ENCODE measurements around the gene STON1.

STON1 gene

GRCh38 chr2:48549972-48550371 is 20.0 kb downstream of the STON1 start:
- TF ChIP-seq ZBTB7A (IDR thresholded peaks at IDR 0.05; ENCODE audit: low read depth) (no peak), REST (IDR thresholded peaks at IDR 0.05; ENCODE audit: low read depth) (no peak), CREB1 (IDR thresholded peaks at IDR 0.05; ENCODE audit: low read depth) (no peak), TCF12 (IDR thresholded peaks at IDR 0.05; ENCODE audit: low read depth) (no peak), EGR1 (IDR thresholded peaks at IDR 0.05) (no peak), TAF1 (IDR thresholded peaks at IDR 0.05; ENCODE audit: low read depth) (no peak), RAD21 (IDR thresholded peaks at IDR 0.05; ENCODE audit: low read depth) (no peak), EP300 (IDR thresholded peaks at IDR 0.05; ENCODE audit: borderline replicate concordance) (no peak), FOXM1 (IDR thresholded peaks at IDR 0.05; ENCODE audit: borderline replicate concordance, low read depth) (no peak), YY1 (IDR thresholded peaks at IDR 0.05; ENCODE audit: low read depth) (no peak), NFIC (IDR thresholded peaks at IDR 0.05) (no peak), USF1 (IDR thresholded peaks at IDR 0.05) (no peak)

DNA sequence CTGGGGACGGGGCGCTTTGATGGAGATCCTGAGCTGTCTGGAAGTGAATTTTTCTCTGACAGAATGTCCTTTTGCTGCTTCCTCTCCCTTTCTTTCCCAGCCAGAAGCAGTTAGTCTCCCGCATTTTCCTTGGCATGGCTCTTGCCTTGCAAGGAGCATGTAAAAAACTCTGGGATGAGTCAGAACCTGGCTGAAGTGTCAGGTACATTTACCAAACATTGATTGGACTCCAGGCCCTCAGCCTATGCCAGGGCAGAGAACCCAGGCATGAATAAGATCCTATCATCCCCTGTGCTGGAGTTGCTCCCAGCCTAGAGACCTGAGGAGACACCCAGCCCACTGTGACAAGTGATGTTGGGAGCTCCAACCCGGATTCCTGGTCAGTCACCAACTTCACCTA is 21.6 kb downstream of the STON1 start:
- TF ChIP-seq TCF12 (IDR thresholded peaks at IDR 0.05; ENCODE audit: low read depth) (no peak), USF1 (IDR thresholded peaks at IDR 0.05) (no peak), NFIC (IDR thresholded peaks at IDR 0.05) (no peak), YY1 (IDR thresholded peaks at IDR 0.05; ENCODE audit: low read depth) (no peak), TEAD4 (IDR thresholded peaks at IDR 0.05) (no peak), EGR1 (IDR thresholded peaks at IDR 0.05) (no peak), CEBPB (IDR thresholded peaks at IDR 0.05) (no peak), ZBTB7A (IDR thresholded peaks at IDR 0.05; ENCODE audit: low read depth) (no peak), RAD21 (IDR thresholded peaks at IDR 0.05; ENCODE audit: low read depth) (no peak), CREB1 (IDR thresholded peaks at IDR 0.05; ENCODE audit: low read depth) (no peak), EP300 (IDR thresholded peaks at IDR 0.05; ENCODE audit: borderline replicate concordance) (no peak), MAX (IDR thresholded peaks at IDR 0.05) (no peak), FOXM1 (IDR thresholded peaks at IDR 0.05; ENCODE audit: borderline replicate concordance, low read depth) (no peak), TAF1 (IDR thresholded peaks at IDR 0.05; ENCODE audit: low read depth) (no peak), REST (IDR thresholded peaks at IDR 0.05; ENCODE audit: low read depth) (no peak)

DNA sequence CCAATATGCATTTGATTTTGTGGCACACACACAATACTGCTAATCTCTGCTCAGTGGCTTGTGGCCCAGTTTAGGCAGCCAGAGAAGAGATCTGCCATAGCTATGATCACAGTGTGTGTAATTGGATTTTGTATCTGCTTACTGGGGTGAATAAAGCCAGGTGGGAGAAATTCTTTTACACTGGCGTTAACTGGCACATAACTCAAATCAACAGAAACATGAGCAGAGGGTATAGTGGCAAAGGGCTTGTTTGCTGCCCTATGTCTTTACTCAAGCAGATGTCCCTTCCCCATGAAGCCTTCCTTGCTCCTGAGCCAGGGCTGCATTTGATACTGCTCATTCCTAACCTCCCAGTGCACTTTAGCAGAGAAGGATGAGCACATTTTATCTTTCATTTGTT is 28.5 kb downstream of the STON1 start:
- TF ChIP-seq USF1 (IDR thresholded peaks at IDR 0.05), result no peak
- no peak for TF ChIP-seq CREB1 (IDR thresholded peaks at IDR 0.05; ENCODE audit: low read depth)

DNA sequence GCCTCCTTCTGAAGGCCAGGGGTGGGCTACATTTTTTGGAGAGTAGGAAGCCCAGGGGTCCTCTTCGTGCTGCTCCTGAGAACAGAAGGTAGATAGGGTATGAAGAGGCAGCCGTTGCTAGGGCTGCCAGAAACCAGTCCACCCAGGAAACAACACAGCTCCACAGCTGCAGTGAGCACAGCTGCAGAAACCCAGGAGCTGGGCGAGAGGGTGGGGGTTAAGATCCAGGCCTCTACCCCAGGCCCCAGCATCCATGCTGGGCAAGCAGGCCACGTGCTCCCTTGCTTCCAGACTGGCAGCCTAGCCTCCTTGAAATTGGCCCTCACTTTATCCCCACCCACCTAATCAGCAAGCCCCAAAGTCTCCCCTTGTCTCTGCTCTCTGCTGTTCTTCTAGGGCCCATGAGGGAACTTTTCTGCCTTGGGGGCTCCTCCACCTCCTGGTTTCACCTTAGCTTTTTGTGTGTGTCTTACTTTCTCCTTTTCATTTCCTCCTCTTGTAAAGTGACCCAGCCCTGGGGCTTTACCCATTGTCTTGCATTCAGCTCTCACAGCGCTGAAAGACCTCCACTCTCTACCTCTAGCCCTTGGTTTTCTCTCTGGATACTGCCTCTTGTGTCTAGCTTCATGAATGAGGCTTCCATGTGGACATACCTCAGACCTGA is 30.7 kb downstream of the STON1 start:
- TF ChIP-seq EP300 (IDR thresholded peaks at IDR 0.05; ENCODE audit: borderline replicate concordance) (no peak), CEBPB (IDR thresholded peaks at IDR 0.05) (no peak), TAF1 (IDR thresholded peaks at IDR 0.05; ENCODE audit: low read depth) (no peak), EGR1 (IDR thresholded peaks at IDR 0.05) (no peak), CREB1 (IDR thresholded peaks at IDR 0.05; ENCODE audit: low read depth) (no peak), USF1 (IDR thresholded peaks at IDR 0.05) (no peak), FOXM1 (IDR thresholded peaks at IDR 0.05; ENCODE audit: borderline replicate concordance, low read depth) (no peak), RAD21 (IDR thresholded peaks at IDR 0.05; ENCODE audit: low read depth) (no peak), NFIC (IDR thresholded peaks at IDR 0.05) (no peak), REST (IDR thresholded peaks at IDR 0.05; ENCODE audit: low read depth) (no peak), TEAD4 (IDR thresholded peaks at IDR 0.05) (no peak), YY1 (IDR thresholded peaks at IDR 0.05; ENCODE audit: low read depth) (no peak), ZBTB7A (IDR thresholded peaks at IDR 0.05; ENCODE audit: low read depth) (no peak), MAX (IDR thresholded peaks at IDR 0.05) (no peak), TCF12 (IDR thresholded peaks at IDR 0.05; ENCODE audit: low read depth) (no peak)
